AG09309 (cell line): ENCODE measurements around the gene LDLRAD3.
A peak's percentile ranks its signal among the peaks of the same experiment; 100 is the strongest.

ENCODE experiments used
- DNase-seq: peaks from one replicate; pipeline ENCODE4 v3.0.0-alpha.2; 2010; ENCODE audit warnings: low read depth
- H3K4me3 ChIP-seq: 2 replicates; pipeline ENCODE4 v1.5.1; 2011; ENCODE audit warnings: mild to moderate bottlenecking, low read depth, low read length, moderate library complexity; ENCODE audit not compliant: control insufficient read depth
- CTCF ChIP-seq: IDR thresholded peaks from 2 replicates; pipeline ENCODE4 v1.5.1; 2011; ENCODE audit warnings: mild to moderate bottlenecking, low read depth, low read length, inconsistent platforms; ENCODE audit not compliant: insufficient read depth, control insufficient read depth; ENCODE audit errors: missing control alignments

Gene LDLRAD3

DNA sequence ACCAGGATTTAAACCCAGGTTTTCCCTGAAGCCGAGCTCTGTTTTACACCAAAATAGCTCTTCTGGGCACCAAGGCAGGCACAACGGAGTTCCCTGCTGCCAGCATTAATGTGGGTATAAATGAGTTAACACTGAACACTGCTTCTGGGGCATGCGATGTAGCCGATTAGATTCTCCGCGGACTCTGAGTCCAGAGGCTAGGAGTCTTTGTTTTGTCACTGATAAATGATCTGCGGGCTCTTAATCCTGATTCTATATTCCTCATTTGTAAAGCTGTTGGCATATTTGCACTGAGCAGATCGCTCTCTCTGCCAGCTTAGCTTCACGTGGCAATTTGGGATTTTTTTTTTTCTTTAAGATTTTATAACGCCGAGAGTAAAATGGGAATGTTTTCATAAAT lies 16.8 kb upstream of the LDLRAD3 start:
- no peak for DNase-seq
- H3K4me3 ChIP-seq = no peak overlapping the region

DNA sequence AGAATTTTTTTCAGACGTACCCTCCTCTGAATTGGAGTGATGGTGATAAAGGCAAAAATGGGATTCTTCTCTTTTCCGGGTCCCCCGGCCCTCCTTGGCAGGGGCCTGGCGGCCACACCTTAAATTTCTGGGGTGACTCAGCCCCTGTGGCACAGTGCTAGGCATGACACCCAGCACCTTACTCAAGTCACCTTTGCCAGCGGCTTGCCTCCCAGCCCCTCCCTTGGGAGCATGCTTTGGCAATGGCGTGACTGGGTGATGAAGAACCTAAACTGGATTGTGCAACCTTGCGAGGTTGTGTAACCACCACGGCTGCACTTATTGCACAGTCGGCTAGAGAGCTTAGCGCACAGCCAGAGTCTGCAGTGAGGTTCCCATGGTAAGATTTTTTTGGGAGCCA lies 16.2 kb upstream of the LDLRAD3 start:
- no peak for TF ChIP-seq CTCF
- H3K4me3 ChIP-seq = 0 out of 2 replicates have a peak overlapping the region, but pooled peaks have one; percentile 9
- peak; percentile 28 for DNase-seq

More for the DNA sequence above, 16.8 kb upstream of the LDLRAD3 start:
- TF ChIP-seq CTCF = no peak

DNA sequence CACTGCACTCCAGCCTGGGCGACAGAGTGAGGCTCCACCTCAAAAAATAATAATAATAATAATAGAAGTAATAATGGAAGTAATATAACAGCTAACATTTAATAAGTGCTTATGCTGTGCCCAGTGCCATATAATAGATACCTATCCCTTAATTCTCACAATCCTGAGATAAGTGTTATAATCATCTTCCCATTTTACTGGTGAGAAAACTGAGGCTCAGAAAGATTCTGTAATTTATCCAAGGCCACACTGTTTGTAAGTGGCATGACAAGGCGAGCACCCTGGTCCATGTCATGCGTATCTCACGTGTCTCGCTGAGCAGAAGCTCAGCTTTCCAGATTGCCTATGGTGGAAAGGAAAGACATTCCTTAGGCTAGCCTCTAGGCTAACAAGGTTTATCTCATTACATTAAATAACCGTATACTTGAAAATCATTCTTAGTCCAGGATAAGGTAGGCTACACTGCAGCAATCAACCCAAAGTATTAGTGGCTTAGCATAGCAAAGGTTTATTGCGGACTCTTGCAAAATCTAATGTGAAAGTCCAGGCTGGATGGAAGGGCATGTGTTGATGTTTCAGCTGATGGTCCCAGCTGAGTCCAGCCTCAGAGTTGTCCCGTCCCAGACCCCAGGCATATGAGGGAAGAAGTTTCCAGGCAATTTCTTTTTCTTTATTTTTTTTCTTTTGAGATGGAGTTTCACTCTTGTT lies 15.0 kb upstream of the LDLRAD3 start:
- no peak for TF ChIP-seq CTCF
- no peak for DNase-seq
- H3K4me3 ChIP-seq = no peak overlapping the region

DNA sequence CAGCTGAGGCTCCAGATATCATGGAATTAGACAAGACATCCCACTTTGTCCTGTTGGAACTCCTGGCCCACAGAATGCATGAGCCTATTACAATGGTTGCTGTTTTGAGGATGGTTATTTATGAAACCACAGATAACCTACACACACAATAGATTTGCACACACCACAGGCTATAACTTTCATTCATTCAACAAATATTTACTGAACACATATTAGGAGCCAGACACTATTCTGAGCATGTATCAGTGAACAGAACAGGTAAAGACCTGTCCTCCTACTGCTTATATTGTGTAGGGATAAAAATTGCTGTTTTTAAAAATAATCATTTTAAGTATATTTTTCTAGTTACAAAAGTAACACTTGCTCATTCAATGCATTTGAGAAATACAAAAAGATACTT lies 13.4 kb upstream of the LDLRAD3 start:
- no peak overlapping the region for H3K4me3 ChIP-seq
- TF ChIP-seq CTCF = no peak
- DNase-seq = no peak

GRCh38 chr11:35932121-35932520 lies 11.7 kb upstream of the LDLRAD3 start:
- DNase-seq = no peak
- H3K4me3 ChIP-seq = no peak overlapping the region
- no peak for TF ChIP-seq CTCF

GRCh38 chr11:35932681-35933319 lies 11.1 kb upstream of the LDLRAD3 start:
- H3K4me3 ChIP-seq = no peak overlapping the region
- TF ChIP-seq CTCF = no peak
- no peak for DNase-seq
